Ishikawa (cell line): ENCODE results near the gene P3H4.

Experiments used
- CEBPB ChIP-seq: IDR thresholded peaks from 2 replicates; pipeline ENCODE4 v1.6.1; 2012
- CREB1 ChIP-seq: IDR thresholded peaks from 2 replicates; pipeline ENCODE4 v1.6.1; 2012; ENCODE audit warnings: low read depth
- EGR1 ChIP-seq: IDR thresholded peaks from 2 replicates; pipeline ENCODE4 v1.6.1; 2012
- EP300 ChIP-seq: IDR thresholded peaks from 2 replicates; pipeline ENCODE4 v1.6.1; 2012; ENCODE audit warnings: borderline replicate concordance
- FOXM1 ChIP-seq: IDR thresholded peaks from 2 replicates; pipeline ENCODE4 v1.6.1; 2012; ENCODE audit warnings: low read depth, borderline replicate concordance
- MAX ChIP-seq: IDR thresholded peaks from 2 replicates; pipeline ENCODE4 v1.6.1; 2012
- NFIC ChIP-seq: IDR thresholded peaks from 2 replicates; pipeline ENCODE4 v1.6.1; 2012
- RAD21 ChIP-seq: IDR thresholded peaks from 2 replicates; pipeline ENCODE4 v1.6.1; 2012; ENCODE audit warnings: low read depth
- REST ChIP-seq: IDR thresholded peaks from 2 replicates; pipeline ENCODE4 v1.6.1; 2012; ENCODE audit warnings: low read depth, mild to moderate bottlenecking
- TAF1 ChIP-seq: IDR thresholded peaks from 2 replicates; pipeline ENCODE4 v1.6.1; 2012; ENCODE audit warnings: low read depth, mild to moderate bottlenecking
- TCF12 ChIP-seq: IDR thresholded peaks from 2 replicates; pipeline ENCODE4 v1.6.1; 2012; ENCODE audit warnings: low read depth
- TEAD4 ChIP-seq: IDR thresholded peaks from 2 replicates; pipeline ENCODE4 v1.6.1; 2012
- USF1 ChIP-seq: IDR thresholded peaks from 2 replicates; pipeline ENCODE4 v1.6.1; 2012
- YY1 ChIP-seq: IDR thresholded peaks from 2 replicates; pipeline ENCODE4 v1.6.1; 2012; ENCODE audit warnings: low read depth
- ZBTB7A ChIP-seq: IDR thresholded peaks from 2 replicates; pipeline ENCODE4 v1.6.1; 2012; ENCODE audit warnings: low read depth

The P3H4 gene

GRCh38 chr17:41773731-41774193 is 38.0 kb downstream of the P3H4 start:
- no peak for TF ChIP-seq NFIC
- TF ChIP-seq USF1, result no peak
- TF ChIP-seq RAD21, result no peak
- TF ChIP-seq ZBTB7A, result no peak
- no peak for TF ChIP-seq EP300
- no peak for TF ChIP-seq EGR1
- no peak for TF ChIP-seq CEBPB

GRCh38 chr17:41773190-41773588 is 38.6 kb downstream of the P3H4 start:
- TF ChIP-seq EGR1 (no peak), EP300 (peak; percentile 45; the same call in 1 of the 2 replicates), RAD21 (no peak; the same call in 1 of the 2 replicates), TCF12 (peak; percentile 56), MAX (peak; percentile 16; the same call in 1 of the 2 replicates), ZBTB7A (peak; percentile 22; the same call in 1 of the 2 replicates)

GRCh38 chr17:41772586-41773189 is 39.1 kb downstream of the P3H4 start:
- TF ChIP-seq EP300 (no peak), REST (no peak), MAX (no peak; the same call in 1 of the 2 replicates), TCF12 (no peak; the same call in 1 of the 2 replicates), TAF1 (no peak), CREB1 (no peak), FOXM1 (no peak), ZBTB7A (no peak), RAD21 (no peak), USF1 (no peak), NFIC (no peak; the same call in 1 of the 2 replicates), EGR1 (no peak)

- TF ChIP-seq TAF1 (0 out of 2 replicates have a peak, but pooled peaks have one; percentile 5), USF1 (no peak), EP300 (peak; percentile 58; the same call in 1 of the 2 replicates), FOXM1 (no peak), RAD21 (no peak; the same call in 1 of the 2 replicates), ZBTB7A (no peak; the same call in 1 of the 2 replicates), CEBPB (no peak), NFIC (peak; percentile 38; the same call in 1 of the 2 replicates), TCF12 (peak; percentile 82; the same call in 1 of the 2 replicates), EGR1 (no peak), TEAD4 (peak; percentile 34; the same call in 1 of the 2 replicates), REST (no peak), MAX (peak; percentile 71; the same call in 1 of the 2 replicates), YY1 (no peak)
Measured at GRCh38 chr17:41772218-41772585, 39.5 kb downstream of the P3H4 start.

- TF ChIP-seq TEAD4 (no peak), TCF12 (no peak), ZBTB7A (no peak), FOXM1 (no peak), NFIC (no peak), REST (no peak), CREB1 (no peak), USF1 (no peak), RAD21 (no peak), MAX (no peak), EGR1 (no peak), EP300 (no peak), CEBPB (no peak), TAF1 (no peak)
Measured at GRCh38 chr17:41771389-41772206, 40.2 kb downstream of the P3H4 start.
